ENCODE measurements around the gene RITA1. TPM values are rescaled to one million over a fixed set of nuclear protein-coding genes. Genes with fewer than 3 reads are reported as not detected.

Gene RITA1
- polyA plus RNA-seq, 2 donors: 6.8 to 14.6 TPM

DNA sequence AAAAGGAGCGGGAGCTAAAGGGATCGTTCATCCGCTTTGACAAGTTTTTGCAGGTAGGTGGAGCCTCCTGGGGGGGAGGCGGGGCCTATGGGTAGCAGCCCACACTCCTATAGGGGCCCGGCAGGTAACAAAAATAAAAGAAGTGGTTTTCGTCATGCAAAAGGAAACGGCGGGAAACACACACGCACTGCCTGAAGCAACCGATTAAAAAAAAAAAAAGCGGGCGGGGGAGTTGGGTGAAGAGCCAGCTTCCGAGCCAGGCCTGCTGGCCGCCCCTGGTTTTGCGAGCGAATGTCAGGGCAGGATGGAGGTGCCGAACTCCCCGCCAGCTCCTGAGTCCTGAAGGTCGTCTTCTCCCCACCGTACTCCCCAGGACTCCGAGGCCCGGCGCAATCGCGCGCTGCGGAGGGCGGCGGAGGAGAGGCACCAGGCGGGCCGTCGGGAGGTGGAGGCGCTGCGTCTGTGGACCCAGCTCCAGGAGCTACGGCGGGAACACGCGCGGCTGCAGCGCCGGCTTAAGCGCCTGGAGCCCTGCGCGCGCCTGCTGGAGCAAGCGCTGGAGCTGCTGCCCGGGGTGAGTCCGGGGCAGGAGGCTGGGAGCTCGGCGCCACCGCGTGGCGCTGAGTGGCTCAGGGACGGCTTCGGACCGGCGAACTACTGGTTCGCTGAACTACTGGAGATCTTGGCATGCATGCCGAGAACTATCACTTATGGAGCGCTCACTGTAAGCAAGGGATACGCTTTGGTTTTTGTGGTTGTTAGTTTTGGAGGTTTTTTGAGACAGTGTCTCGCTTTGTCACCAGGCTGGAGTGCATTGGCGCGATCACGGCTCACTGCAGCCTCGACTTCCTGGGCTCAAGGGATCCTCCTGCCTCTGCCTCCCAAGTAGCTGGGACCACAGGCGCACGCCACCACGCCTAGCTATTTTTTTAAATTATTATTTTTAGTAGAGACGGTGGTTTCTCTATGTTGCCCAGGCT lies 32.4 kb upstream of the RITA1 start:
- H3K27ac ChIP-seq (ENCODE audit: low read depth in 2 of 2, low read length in 1 of 2): peak overlapping the region; percentile 47 to 69
- H3K27me3 ChIP-seq (ENCODE audit: control insufficient read depth in 1 of 2, insufficient read depth in 2 of 2, low read length in 2 of 2): no peaks in the 10 kb centered on the region
- peaks cover 5 to 15% of the 10 kb centered on the region in 2 donors for H3K4me1 ChIP-seq (ENCODE audit: control insufficient read depth in 2 of 2, insufficient read depth in 2 of 2, low read length in 1 of 2)
- H3K9me3 ChIP-seq (ENCODE audit: control insufficient read depth in 2 of 2, insufficient read depth in 1 of 2, low read depth in 1 of 2, low read length in 1 of 2): no peaks in the 10 kb centered on the region
- H3K36me3 ChIP-seq (ENCODE audit: control insufficient read depth in 2 of 2, insufficient read depth in 2 of 2, low read length in 1 of 2): peaks cover 2 to 8% of the 10 kb centered on the region in 2 donors
- H3K4me3 ChIP-seq (ENCODE audit: low read depth in 1 of 2, low read length in 2 of 2): peak overlapping the region; percentile 46 to 55
- 7% methylated on average over 69 to 70 of the region's 70 CpGs for WGBS, 2 donors

DNA sequence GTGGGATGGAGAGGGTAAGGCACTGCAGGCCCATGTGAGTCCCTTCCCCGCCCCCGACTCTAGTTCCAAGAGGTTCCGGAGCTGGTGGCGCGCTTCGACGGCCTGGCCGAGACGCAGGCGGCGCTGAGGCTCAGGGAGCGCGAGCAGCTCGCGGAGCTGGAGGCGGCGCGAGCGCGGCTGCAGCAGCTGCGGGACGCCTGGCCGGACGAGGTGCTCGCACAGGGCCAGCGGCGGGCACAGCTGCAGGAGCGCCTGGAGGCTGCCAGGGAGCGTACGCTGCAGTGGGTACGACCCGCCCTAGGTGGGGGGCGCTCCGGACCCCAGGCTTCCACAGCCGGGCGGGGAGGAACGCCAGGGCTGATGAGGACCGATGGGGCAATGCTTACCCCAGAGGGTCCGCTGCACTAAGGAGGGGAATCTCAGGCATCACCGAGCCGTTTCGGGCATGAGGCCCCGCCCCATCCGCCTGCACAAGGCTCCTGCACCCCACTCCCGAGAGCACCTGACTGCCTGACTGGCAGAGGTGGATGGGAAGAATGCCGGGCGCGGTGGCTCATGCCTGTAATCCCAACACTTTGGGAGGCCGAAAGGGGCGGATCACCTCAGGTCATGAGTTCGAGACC lies 31.1 kb upstream of the RITA1 start:
- no peaks in the 10 kb centered on the region for H3K9me3 ChIP-seq (ENCODE audit: control insufficient read depth in 2 of 2, insufficient read depth in 1 of 2, low read depth in 1 of 2, low read length in 1 of 2)
- peaks cover 5 to 13% of the 10 kb centered on the region in 2 donors for H3K4me1 ChIP-seq (ENCODE audit: control insufficient read depth in 2 of 2, insufficient read depth in 2 of 2, low read length in 1 of 2)
- WGBS, 2 donors: 4 to 6% methylated on average over 46 to 51 of the region's 51 CpGs
- H3K36me3 ChIP-seq (ENCODE audit: control insufficient read depth in 2 of 2, insufficient read depth in 2 of 2, low read length in 1 of 2): peaks cover 10 to 21% of the 10 kb centered on the region in 2 donors
- no peak overlapping the region for H3K27ac ChIP-seq (ENCODE audit: low read depth in 2 of 2, low read length in 1 of 2)
- H3K4me3 ChIP-seq (ENCODE audit: low read depth in 1 of 2, low read length in 2 of 2): peak overlapping the region in 1 of 2 donors; percentile 5
- H3K27me3 ChIP-seq (ENCODE audit: control insufficient read depth in 1 of 2, insufficient read depth in 2 of 2, low read length in 2 of 2): no peaks in the 10 kb centered on the region

DNA sequence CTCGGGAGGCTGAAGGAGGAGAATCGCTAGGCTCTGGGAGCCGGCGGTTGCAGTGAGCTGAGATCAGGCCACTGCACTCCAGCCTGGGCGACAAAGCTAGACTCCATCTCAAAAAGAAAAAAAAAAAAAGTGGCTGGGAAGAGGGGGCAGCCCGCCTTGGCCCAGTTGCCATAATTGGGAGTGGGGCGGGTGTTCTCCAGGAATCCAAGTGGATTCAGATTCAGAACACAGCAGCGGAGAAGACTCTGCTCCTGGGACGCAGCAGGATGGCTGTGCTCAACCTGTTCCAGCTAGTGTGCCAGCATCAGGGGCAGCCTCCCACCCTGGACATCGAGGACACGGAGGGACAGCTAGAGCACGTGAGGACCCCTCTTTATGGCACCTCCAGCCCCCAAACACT lies 30.5 kb upstream of the RITA1 start:
- H3K9me3 ChIP-seq (ENCODE audit: control insufficient read depth in 2 of 2, insufficient read depth in 1 of 2, low read depth in 1 of 2, low read length in 1 of 2): no peaks in the 10 kb centered on the region
- no peaks in the 10 kb centered on the region for H3K27me3 ChIP-seq (ENCODE audit: control insufficient read depth in 1 of 2, insufficient read depth in 2 of 2, low read length in 2 of 2)
- H3K36me3 ChIP-seq (ENCODE audit: control insufficient read depth in 2 of 2, insufficient read depth in 2 of 2, low read length in 1 of 2): peaks cover 14 to 27% of the 10 kb centered on the region in 2 donors
- H3K4me1 ChIP-seq (ENCODE audit: control insufficient read depth in 2 of 2, insufficient read depth in 2 of 2, low read length in 1 of 2): peaks cover 0 to 9% of the 10 kb centered on the region in 2 donors
- H3K27ac ChIP-seq (ENCODE audit: low read depth in 2 of 2, low read length in 1 of 2): no peak overlapping the region
- no peak overlapping the region for H3K4me3 ChIP-seq (ENCODE audit: low read depth in 1 of 2, low read length in 2 of 2)
- 78% methylated on average over 12 of the region's 12 CpGs for WGBS, 2 donors

DNA sequence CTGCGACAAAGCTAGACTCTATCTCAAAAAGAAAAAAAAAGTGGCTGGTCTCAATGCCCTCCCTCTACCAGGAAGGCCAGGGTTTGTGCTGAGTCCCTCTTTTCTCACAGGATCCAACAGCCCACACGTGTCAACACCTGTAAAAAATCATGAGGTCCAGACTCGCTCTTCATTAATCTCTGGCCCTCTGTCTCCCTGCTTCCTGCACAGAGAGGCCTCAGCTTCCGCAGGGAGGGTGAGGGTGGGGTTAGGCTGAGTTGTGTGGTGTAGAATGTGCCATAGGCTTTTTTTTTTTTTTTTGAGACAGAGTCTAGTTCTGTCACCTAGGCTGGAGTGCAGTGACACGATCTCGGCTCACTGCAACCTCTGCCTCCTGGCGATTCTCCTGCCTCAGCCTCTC lies 29.9 kb upstream of the RITA1 start:
- Histone ChIP-seq H3K27ac (ENCODE audit: low read depth in 2 of 2, low read length in 1 of 2) (no peak overlapping the region), H3K9me3 (ENCODE audit: control insufficient read depth in 2 of 2, insufficient read depth in 1 of 2, low read depth in 1 of 2, low read length in 1 of 2) (no peaks in the 10 kb centered on the region), H3K4me1 (ENCODE audit: control insufficient read depth in 2 of 2, insufficient read depth in 2 of 2, low read length in 1 of 2) (peaks cover 0 to 9% of the 10 kb centered on the region in 2 donors), H3K4me3 (ENCODE audit: low read depth in 1 of 2, low read length in 2 of 2) (no peak overlapping the region), H3K27me3 (ENCODE audit: control insufficient read depth in 1 of 2, insufficient read depth in 2 of 2, low read length in 2 of 2) (no peaks in the 10 kb centered on the region), H3K36me3 (ENCODE audit: control insufficient read depth in 2 of 2, insufficient read depth in 2 of 2, low read length in 1 of 2) (peaks cover 14 to 32% of the 10 kb centered on the region in 2 donors)
- 59 to 60% methylated on average over 7 of the region's 7 CpGs for WGBS, 2 donors

DNA sequence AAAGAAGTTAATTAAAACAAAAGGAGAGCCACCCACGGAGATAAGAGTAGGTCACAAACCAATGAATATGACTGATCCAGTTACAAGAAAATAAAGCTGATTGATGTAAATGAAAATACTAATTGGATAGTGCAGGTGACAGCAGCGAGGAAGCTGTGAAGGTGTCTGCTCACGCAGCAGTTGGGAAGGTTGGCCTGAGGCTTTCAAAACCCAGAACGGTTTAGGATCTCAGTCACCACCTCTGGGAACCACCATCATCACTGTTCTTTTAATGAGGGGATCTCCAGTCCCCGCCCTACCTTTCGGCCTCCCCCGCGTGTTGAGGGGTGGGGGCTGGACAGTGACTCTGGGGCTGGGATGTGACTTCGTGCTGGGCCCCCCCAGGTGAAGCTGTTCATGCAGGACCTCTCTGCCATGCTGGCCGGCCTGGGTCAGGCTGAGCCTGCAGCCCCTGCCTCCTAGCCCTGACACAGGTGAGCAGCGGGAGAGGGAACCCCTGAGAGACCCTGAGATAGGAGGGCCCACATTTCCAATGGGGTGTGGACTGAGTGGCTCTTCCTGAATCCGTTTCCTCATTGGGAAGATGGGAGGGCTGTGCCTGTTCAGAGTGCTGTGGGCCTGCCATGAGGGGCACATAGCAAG lies 28.2 kb upstream of the RITA1 start:
- no peaks in the 10 kb centered on the region for H3K9me3 ChIP-seq (ENCODE audit: control insufficient read depth in 2 of 2, insufficient read depth in 1 of 2, low read depth in 1 of 2, low read length in 1 of 2)
- H3K4me3 ChIP-seq (ENCODE audit: low read depth in 1 of 2, low read length in 2 of 2): no peak overlapping the region
- no peaks in the 10 kb centered on the region for H3K27me3 ChIP-seq (ENCODE audit: control insufficient read depth in 1 of 2, insufficient read depth in 2 of 2, low read length in 2 of 2)
- peaks cover 26 to 43% of the 10 kb centered on the region in 2 donors for H3K36me3 ChIP-seq (ENCODE audit: control insufficient read depth in 2 of 2, insufficient read depth in 2 of 2, low read length in 1 of 2)
- peaks cover 0 to 9% of the 10 kb centered on the region in 2 donors for H3K4me1 ChIP-seq (ENCODE audit: control insufficient read depth in 2 of 2, insufficient read depth in 2 of 2, low read length in 1 of 2)
- no peak overlapping the region for H3K27ac ChIP-seq (ENCODE audit: low read depth in 2 of 2, low read length in 1 of 2)
- 83 to 84% methylated on average over 12 of the region's 12 CpGs for WGBS, 2 donors

DNA sequence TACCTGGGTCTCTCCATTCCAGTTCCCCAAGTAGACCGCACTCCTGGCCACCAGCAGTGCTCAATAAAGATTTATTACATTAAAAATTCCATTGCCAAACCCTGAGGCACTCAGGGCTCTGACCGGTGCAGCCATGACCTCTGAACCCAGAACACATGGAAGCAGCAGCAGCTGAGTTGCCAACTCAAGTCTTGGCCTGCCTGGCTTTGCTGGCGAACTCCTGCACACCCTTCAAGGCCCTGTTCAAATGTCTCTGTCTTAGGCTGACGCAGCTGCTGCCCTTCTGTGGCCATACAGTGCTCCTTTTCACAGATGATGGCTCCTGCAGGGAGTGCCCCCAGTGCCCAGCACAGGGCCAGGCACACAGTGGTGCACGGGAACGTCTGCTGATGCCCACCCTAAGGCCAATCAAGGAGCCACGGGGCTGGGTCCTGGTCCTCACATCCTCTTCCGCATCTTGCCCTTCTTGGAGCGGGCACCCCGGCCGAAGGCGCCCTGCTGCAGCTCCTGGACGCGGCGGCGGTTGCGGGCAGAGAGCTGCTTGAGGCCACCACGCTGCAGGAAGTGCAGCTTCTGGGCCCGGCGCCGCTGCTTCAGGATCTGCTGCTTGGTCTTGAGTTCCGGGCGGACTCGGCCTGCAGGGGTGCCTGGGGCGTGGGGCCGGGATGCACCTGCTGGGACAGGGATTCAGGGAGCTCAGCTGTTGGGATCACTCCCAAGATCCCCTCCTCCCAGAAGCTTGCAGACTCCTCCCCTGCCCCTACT lies 26.9 kb upstream of the RITA1 start:
- 95% methylated on average over 26 of the region's 26 CpGs for WGBS, 2 donors
- Histone ChIP-seq H3K9me3 (ENCODE audit: control insufficient read depth in 2 of 2, insufficient read depth in 1 of 2, low read depth in 1 of 2, low read length in 1 of 2) (no peaks in the 10 kb centered on the region), H3K36me3 (ENCODE audit: control insufficient read depth in 2 of 2, insufficient read depth in 2 of 2, low read length in 1 of 2) (peaks cover 33 to 56% of the 10 kb centered on the region in 2 donors), H3K4me1 (ENCODE audit: control insufficient read depth in 2 of 2, insufficient read depth in 2 of 2, low read length in 1 of 2) (peaks cover 0 to 7% of the 10 kb centered on the region in 2 donors), H3K4me3 (ENCODE audit: low read depth in 1 of 2, low read length in 2 of 2) (no peak overlapping the region), H3K27me3 (ENCODE audit: control insufficient read depth in 1 of 2, insufficient read depth in 2 of 2, low read length in 2 of 2) (no peaks in the 10 kb centered on the region), H3K27ac (ENCODE audit: low read depth in 2 of 2, low read length in 1 of 2) (no peak overlapping the region)

DNA sequence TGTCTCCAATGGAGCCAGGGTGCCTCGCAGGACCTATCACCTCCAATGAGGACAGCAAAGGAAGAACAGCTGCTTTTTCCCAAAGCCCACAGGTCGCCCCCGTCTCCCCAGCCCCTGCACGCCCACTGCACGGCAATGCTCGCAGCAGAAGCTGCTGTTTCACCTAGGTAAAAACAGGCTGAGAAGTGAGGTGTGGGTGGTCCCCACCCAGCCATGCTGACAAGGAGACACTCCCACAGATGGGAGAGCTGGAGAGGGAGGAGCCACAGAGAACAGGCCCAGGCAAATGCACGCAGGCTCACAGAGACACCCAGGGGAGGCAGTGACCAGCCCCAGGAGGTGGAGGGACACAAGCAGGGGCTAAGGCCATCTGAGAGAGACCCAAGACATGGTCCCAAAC lies 25.6 kb upstream of the RITA1 start:
- no peak overlapping the region for H3K27ac ChIP-seq (ENCODE audit: low read depth in 2 of 2, low read length in 1 of 2)
- H3K9me3 ChIP-seq (ENCODE audit: control insufficient read depth in 2 of 2, insufficient read depth in 1 of 2, low read depth in 1 of 2, low read length in 1 of 2): no peaks in the 10 kb centered on the region
- peaks cover 38 to 61% of the 10 kb centered on the region in 2 donors for H3K36me3 ChIP-seq (ENCODE audit: control insufficient read depth in 2 of 2, insufficient read depth in 2 of 2, low read length in 1 of 2)
- H3K27me3 ChIP-seq (ENCODE audit: control insufficient read depth in 1 of 2, insufficient read depth in 2 of 2, low read length in 2 of 2): no peaks in the 10 kb centered on the region
- H3K4me3 ChIP-seq (ENCODE audit: low read depth in 1 of 2, low read length in 2 of 2): no peak overlapping the region
- H3K4me1 ChIP-seq (ENCODE audit: control insufficient read depth in 2 of 2, insufficient read depth in 2 of 2, low read length in 1 of 2): no peaks in the 10 kb centered on the region
- WGBS, 2 donors: 89% methylated on average over 7 of the region's 7 CpGs

DNA sequence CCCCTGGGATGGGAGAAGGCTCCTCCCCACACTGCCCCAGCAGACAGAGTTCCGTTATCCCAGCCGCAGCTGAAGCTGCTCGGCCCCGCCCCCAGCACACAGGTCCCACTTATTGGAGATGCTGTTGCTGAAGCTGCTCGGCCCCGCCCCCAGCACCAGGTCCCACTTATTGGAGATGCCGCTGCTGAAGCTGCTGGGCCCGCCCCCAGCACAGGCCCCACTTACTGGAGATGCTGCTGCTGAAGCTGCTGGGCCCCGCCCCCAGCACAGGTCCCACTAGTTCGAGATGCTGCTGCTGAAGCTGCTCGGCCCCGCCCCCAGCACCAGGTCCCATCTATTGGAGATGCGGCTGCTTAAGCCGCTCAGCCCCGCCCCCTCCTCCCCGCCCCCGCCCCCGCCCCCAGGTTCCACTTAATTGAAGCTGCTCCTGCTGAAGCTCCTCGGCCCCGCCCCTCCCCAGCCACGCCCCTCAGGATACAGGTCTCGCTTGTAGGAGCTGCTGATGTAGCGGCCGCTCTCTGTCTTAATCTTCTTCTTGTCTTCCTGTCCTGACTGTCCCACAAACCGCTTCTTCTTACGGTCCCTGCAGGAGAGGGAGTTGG lies 24.0 kb upstream of the RITA1 start:
- Histone ChIP-seq H3K9me3 (ENCODE audit: control insufficient read depth in 2 of 2, insufficient read depth in 1 of 2, low read depth in 1 of 2, low read length in 1 of 2) (no peaks in the 10 kb centered on the region), H3K36me3 (ENCODE audit: control insufficient read depth in 2 of 2, insufficient read depth in 2 of 2, low read length in 1 of 2) (peaks cover 44 to 76% of the 10 kb centered on the region in 2 donors), H3K4me3 (ENCODE audit: low read depth in 1 of 2, low read length in 2 of 2) (no peak overlapping the region), H3K4me1 (ENCODE audit: control insufficient read depth in 2 of 2, insufficient read depth in 2 of 2, low read length in 1 of 2) (peaks cover 0 to 2% of the 10 kb centered on the region in 2 donors), H3K27ac (ENCODE audit: low read depth in 2 of 2, low read length in 1 of 2) (no peak overlapping the region), H3K27me3 (ENCODE audit: control insufficient read depth in 1 of 2, insufficient read depth in 2 of 2, low read length in 2 of 2) (no peaks in the 10 kb centered on the region)
- 75 to 78% methylated on average over 22 to 26 of the region's 26 CpGs for WGBS, 2 donors

Data from esophagus (tissue), 2 donors.